HEK293 (cell line): ENCODE measurements around the gene PLOD3.
A peak's percentile ranks its signal among the peaks of the same experiment; 100 is the strongest.

ENCODE experiments used
- KLF9 ChIP-seq: fragments of 450-650 bp; formaldehyde crosslinking; IDR thresholded peaks from 2 replicates; pipeline ENCODE4 v1.5.1; 2016; ENCODE audit warnings: missing biosample characterization, missing genetic modification characterization, low read depth
- SALL2 ChIP-seq: fragments of 450-650 bp; formaldehyde crosslinking; IDR thresholded peaks from 2 replicates; pipeline ENCODE4 v1.5.0; 2017; ENCODE audit warnings: missing biosample characterization, mild to moderate bottlenecking, missing genetic modification characterization, borderline replicate concordance
- ZBTB1 ChIP-seq: fragments of 450-650 bp; formaldehyde crosslinking; IDR thresholded peaks from 2 replicates; pipeline ENCODE4 v1.5.1; 2016; ENCODE audit warnings: missing biosample characterization, missing genetic modification characterization
- ZBTB20 ChIP-seq: fragments of 450-650 bp; formaldehyde crosslinking; IDR thresholded peaks from 2 replicates; pipeline ENCODE4 v1.5.1; 2016; ENCODE audit warnings: missing biosample characterization, missing genetic modification characterization
- ZBTB21 ChIP-seq: fragments of 450-650 bp; formaldehyde crosslinking; IDR thresholded peaks from 2 replicates; pipeline ENCODE4 v1.5.1; 2017; ENCODE audit warnings: missing biosample characterization, missing genetic modification characterization
- ZNF121 ChIP-seq: fragments of 450-650 bp; formaldehyde crosslinking; IDR thresholded peaks from 2 replicates; pipeline ENCODE4 v1.5.1; 2016; ENCODE audit warnings: missing biosample characterization, missing genetic modification characterization
- ZNF133 ChIP-seq: fragments of 450-650 bp; formaldehyde crosslinking; IDR thresholded peaks from 2 replicates; pipeline ENCODE4 v1.5.1; 2016; ENCODE audit warnings: missing biosample characterization, missing genetic modification characterization
- ZNF266 ChIP-seq: fragments of 450-650 bp; formaldehyde crosslinking; IDR thresholded peaks from 2 replicates; pipeline ENCODE4 v1.5.1; 2016; ENCODE audit warnings: missing biosample characterization, missing genetic modification characterization, low read depth
- ZNF311 ChIP-seq: fragments of 450-650 bp; formaldehyde crosslinking; IDR thresholded peaks from 2 replicates; pipeline ENCODE4 v1.5.1; 2017; ENCODE audit warnings: missing biosample characterization, missing genetic modification characterization, borderline replicate concordance
- ZNF548 ChIP-seq: fragments of 450-650 bp; formaldehyde crosslinking; IDR thresholded peaks from 2 replicates; pipeline ENCODE4 v1.5.1; 2016; ENCODE audit warnings: missing biosample characterization, missing genetic modification characterization
- ZNF549 ChIP-seq: fragments of 450-650 bp; IDR thresholded peaks from 2 replicates; pipeline ENCODE4 v1.5.1; 2018; ENCODE audit warnings: missing biosample characterization, missing genetic modification characterization, mild to moderate bottlenecking, inconsistent platforms, moderate library complexity
- ZNF677 ChIP-seq: fragments of 450-650 bp; IDR thresholded peaks from 2 replicates; pipeline ENCODE4 v1.5.0; 2018; ENCODE audit warnings: missing biosample characterization, mild to moderate bottlenecking, missing genetic modification characterization, moderate library complexity
- ZNF843 ChIP-seq: fragments of 450-650 bp; formaldehyde crosslinking; IDR thresholded peaks from 2 replicates; pipeline ENCODE4 v1.5.1; 2016; ENCODE audit warnings: missing biosample characterization, missing genetic modification characterization
- TF ChIP-seq, protein P1 (sequence below): fragments of 450-650 bp; formaldehyde crosslinking; IDR thresholded peaks from 2 replicates; pipeline ENCODE4 v1.5.1; 2017; ENCODE audit warnings: missing biosample characterization, missing genetic modification characterization
- TF ChIP-seq, protein P2 (sequence below): fragments of 450-650 bp; formaldehyde crosslinking; IDR thresholded peaks from 2 replicates; pipeline ENCODE4 v1.5.1; 2017; ENCODE audit warnings: missing biosample characterization, mild to moderate bottlenecking, missing genetic modification characterization, moderate library complexity
- TF ChIP-seq, protein P3 (sequence below): fragments of 450-650 bp; formaldehyde crosslinking; IDR thresholded peaks from 2 replicates; pipeline ENCODE4 v1.5.1; 2017; ENCODE audit warnings: missing biosample characterization, missing genetic modification characterization
- TF ChIP-seq, protein P4 (sequence below): fragments of 450-650 bp; formaldehyde crosslinking; conservative IDR thresholded peaks from 2 replicates; pipeline ENCODE4 v1.5.1; 2016; ENCODE audit warnings: low read depth, missing biosample characterization, missing genetic modification characterization
- TF ChIP-seq, protein P5 (sequence below): fragments of 450-650 bp; formaldehyde crosslinking; IDR thresholded peaks from 2 replicates; pipeline ENCODE4 v1.5.1; 2016; ENCODE audit warnings: missing biosample characterization, missing genetic modification characterization
- TF ChIP-seq, protein P6 (sequence below): fragments of 450-650 bp; formaldehyde crosslinking; IDR thresholded peaks from 2 replicates; pipeline ENCODE4 v1.5.1; 2017; ENCODE audit warnings: missing biosample characterization, missing genetic modification characterization
- TF ChIP-seq, protein P7 (sequence below): fragments of 450-650 bp; formaldehyde crosslinking; IDR thresholded peaks from 2 replicates; pipeline ENCODE4; 2016; ENCODE audit warnings: missing biosample characterization, missing genetic modification characterization
- TF ChIP-seq, protein P8 (sequence below): fragments of 450-650 bp; formaldehyde crosslinking; IDR thresholded peaks from 2 replicates; pipeline ENCODE4 v1.5.1; 2016; ENCODE audit warnings: missing biosample characterization, missing genetic modification characterization, borderline replicate concordance

Gene PLOD3

DNA sequence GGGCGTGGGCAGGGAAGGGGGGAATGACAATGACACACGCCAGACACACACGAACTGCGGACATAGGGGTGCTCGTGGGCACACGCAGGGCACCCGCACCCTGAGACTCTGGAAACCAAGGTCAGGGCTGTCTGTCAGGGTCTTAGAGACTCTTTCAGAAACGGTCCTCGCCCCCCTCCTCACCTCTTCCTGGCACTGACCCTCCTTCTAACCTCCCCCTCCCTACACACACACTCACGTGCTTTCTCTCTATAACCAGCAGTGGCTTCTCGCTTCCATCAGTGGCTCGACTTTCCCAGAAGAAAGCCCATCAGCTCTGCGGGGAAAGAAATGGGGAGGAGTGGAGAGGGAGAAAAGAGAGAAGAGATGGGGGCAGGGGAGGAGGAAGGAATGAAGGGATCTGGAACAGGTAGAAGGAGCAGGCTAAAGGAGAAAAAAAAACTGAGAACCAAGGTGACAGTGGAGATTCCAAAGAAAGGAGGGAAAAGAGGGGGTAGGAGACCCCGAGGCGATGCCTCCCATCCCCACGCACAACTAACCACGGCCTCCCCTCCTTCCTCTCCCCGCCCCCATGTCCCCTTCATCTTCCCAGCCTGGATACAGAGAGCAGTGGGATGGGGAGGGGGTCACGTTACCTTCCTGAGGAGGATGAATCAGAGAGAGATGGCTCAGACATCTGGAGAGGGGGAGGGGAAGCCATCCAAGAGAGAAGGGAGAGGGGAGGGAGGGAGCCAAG lies 50.3 kb downstream of the PLOD3 start (continued):
- TF ChIP-seq ZNF133 (no peak), ZNF677 (tag by site-specific recombination) (no peak), ZBTB20 (no peak), KLF9 (tag by site-specific recombination) (no peak), ZNF266 (tag by site-specific recombination) (no peak), ZNF549 (tag by site-specific recombination) (no peak), ZNF121 (tag by site-specific recombination) (no peak), ZNF311 (tag by site-specific recombination) (no peak), ZBTB1 (tag by site-specific recombination) (no peak), ZNF843 (tag by site-specific recombination) (no peak), ZBTB21 (tag by site-specific recombination) (no peak), ZNF548 (tag by site-specific recombination) (no peak), SALL2 (tag by site-specific recombination) (no peak)
- TF ChIP-seq, protein P1, sequence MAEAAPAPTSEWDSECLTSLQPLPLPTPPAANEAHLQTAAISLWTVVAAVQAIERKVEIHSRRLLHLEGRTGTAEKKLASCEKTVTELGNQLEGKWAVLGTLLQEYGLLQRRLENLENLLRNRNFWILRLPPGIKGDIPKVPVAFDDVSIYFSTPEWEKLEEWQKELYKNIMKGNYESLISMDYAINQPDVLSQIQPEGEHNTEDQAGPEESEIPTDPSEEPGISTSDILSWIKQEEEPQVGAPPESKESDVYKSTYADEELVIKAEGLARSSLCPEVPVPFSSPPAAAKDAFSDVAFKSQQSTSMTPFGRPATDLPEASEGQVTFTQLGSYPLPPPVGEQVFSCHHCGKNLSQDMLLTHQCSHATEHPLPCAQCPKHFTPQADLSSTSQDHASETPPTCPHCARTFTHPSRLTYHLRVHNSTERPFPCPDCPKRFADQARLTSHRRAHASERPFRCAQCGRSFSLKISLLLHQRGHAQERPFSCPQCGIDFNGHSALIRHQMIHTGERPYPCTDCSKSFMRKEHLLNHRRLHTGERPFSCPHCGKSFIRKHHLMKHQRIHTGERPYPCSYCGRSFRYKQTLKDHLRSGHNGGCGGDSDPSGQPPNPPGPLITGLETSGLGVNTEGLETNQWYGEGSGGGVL: peak; percentile 89
- TF ChIP-seq, protein P2, sequence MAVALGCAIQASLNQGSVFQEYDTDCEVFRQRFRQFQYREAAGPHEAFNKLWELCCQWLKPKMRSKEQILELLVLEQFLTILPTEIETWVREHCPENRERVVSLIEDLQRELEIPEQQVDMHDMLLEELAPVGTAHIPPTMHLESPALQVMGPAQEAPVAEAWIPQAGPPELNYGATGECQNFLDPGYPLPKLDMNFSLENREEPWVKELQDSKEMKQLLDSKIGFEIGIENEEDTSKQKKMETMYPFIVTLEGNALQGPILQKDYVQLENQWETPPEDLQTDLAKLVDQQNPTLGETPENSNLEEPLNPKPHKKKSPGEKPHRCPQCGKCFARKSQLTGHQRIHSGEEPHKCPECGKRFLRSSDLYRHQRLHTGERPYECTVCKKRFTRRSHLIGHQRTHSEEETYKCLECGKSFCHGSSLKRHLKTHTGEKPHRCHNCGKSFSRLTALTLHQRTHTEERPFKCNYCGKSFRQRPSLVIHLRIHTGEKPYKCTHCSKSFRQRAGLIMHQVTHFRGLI: no peak
- TF ChIP-seq, protein P3, sequence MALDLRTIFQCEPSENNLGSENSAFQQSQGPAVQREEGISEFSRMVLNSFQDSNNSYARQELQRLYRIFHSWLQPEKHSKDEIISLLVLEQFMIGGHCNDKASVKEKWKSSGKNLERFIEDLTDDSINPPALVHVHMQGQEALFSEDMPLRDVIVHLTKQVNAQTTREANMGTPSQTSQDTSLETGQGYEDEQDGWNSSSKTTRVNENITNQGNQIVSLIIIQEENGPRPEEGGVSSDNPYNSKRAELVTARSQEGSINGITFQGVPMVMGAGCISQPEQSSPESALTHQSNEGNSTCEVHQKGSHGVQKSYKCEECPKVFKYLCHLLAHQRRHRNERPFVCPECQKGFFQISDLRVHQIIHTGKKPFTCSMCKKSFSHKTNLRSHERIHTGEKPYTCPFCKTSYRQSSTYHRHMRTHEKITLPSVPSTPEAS: no peak
- TF ChIP-seq, protein P4, sequence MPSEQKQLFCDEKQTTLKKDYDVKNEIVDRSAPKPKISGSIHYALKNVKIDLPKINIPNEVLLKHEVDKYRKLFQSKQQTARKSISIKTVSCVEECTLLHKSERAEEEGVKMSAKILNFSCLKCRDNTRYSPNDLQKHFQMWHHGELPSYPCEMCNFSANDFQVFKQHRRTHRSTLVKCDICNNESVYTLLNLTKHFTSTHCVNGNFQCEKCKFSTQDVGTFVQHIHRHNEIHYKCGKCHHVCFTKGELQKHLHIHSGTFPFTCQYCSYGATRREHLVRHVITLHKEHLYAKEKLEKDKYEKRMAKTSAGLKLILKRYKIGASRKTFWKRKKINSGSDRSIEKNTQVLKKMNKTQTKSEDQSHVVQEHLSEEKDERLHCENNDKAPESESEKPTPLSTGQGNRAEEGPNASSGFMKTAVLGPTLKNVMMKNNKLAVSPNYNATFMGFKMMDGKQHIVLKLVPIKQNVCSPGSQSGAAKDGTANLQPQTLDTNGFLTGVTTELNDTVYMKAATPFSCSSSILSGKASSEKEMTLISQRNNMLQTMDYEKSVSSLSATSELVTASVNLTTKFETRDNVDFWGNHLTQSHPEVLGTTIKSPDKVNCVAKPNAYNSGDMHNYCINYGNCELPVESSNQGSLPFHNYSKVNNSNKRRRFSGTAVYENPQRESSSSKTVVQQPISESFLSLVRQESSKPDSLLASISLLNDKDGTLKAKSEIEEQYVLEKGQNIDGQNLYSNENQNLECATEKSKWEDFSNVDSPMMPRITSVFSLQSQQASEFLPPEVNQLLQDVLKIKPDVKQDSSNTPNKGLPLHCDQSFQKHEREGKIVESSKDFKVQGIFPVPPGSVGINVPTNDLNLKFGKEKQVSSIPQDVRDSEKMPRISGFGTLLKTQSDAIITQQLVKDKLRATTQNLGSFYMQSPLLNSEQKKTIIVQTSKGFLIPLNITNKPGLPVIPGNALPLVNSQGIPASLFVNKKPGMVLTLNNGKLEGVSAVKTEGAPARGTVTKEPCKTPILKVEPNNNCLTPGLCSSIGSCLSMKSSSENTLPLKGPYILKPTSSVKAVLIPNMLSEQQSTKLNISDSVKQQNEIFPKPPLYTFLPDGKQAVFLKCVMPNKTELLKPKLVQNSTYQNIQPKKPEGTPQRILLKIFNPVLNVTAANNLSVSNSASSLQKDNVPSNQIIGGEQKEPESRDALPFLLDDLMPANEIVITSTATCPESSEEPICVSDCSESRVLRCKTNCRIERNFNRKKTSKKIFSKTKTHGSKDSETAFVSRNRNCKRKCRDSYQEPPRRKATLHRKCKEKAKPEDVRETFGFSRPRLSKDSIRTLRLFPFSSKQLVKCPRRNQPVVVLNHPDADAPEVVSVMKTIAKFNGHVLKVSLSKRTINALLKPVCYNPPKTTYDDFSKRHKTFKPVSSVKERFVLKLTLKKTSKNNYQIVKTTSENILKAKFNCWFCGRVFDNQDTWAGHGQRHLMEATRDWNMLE (tag by site-specific recombination): no peak
- TF ChIP-seq, protein P5, sequence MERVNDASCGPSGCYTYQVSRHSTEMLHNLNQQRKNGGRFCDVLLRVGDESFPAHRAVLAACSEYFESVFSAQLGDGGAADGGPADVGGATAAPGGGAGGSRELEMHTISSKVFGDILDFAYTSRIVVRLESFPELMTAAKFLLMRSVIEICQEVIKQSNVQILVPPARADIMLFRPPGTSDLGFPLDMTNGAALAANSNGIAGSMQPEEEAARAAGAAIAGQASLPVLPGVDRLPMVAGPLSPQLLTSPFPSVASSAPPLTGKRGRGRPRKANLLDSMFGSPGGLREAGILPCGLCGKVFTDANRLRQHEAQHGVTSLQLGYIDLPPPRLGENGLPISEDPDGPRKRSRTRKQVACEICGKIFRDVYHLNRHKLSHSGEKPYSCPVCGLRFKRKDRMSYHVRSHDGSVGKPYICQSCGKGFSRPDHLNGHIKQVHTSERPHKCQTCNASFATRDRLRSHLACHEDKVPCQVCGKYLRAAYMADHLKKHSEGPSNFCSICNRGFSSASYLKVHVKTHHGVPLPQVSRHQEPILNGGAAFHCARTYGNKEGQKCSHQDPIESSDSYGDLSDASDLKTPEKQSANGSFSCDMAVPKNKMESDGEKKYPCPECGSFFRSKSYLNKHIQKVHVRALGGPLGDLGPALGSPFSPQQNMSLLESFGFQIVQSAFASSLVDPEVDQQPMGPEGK: peak; percentile 15; the same call in 1 of the 2 replicates
- TF ChIP-seq, protein P6, sequence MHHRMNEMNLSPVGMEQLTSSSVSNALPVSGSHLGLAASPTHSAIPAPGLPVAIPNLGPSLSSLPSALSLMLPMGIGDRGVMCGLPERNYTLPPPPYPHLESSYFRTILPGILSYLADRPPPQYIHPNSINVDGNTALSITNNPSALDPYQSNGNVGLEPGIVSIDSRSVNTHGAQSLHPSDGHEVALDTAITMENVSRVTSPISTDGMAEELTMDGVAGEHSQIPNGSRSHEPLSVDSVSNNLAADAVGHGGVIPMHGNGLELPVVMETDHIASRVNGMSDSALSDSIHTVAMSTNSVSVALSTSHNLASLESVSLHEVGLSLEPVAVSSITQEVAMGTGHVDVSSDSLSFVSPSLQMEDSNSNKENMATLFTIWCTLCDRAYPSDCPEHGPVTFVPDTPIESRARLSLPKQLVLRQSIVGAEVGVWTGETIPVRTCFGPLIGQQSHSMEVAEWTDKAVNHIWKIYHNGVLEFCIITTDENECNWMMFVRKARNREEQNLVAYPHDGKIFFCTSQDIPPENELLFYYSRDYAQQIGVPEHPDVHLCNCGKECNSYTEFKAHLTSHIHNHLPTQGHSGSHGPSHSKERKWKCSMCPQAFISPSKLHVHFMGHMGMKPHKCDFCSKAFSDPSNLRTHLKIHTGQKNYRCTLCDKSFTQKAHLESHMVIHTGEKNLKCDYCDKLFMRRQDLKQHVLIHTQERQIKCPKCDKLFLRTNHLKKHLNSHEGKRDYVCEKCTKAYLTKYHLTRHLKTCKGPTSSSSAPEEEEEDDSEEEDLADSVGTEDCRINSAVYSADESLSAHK (tag by site-specific recombination): no peak
- TF ChIP-seq, protein P7, sequence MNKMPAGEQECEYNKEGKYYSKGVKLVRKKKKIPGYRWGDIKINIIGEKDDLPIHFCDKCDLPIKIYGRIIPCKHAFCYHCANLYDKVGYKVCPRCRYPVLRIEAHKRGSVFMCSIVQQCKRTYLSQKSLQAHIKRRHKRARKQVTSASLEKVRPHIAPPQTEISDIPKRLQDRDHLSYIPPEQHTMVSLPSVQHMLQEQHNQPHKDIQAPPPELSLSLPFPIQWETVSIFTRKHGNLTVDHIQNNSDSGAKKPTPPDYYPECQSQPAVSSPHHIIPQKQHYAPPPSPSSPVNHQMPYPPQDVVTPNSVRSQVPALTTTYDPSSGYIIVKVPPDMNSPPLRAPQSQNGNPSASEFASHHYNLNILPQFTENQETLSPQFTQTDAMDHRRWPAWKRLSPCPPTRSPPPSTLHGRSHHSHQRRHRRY: no peak
- TF ChIP-seq, protein P8, sequence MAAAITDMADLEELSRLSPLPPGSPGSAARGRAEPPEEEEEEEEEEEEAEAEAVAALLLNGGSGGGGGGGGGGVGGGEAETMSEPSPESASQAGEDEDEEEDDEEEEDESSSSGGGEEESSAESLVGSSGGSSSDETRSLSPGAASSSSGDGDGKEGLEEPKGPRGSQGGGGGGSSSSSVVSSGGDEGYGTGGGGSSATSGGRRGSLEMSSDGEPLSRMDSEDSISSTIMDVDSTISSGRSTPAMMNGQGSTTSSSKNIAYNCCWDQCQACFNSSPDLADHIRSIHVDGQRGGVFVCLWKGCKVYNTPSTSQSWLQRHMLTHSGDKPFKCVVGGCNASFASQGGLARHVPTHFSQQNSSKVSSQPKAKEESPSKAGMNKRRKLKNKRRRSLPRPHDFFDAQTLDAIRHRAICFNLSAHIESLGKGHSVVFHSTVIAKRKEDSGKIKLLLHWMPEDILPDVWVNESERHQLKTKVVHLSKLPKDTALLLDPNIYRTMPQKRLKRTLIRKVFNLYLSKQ: no peak
